HepG2 (cell line): ENCODE measurements around the gene PRKAR1B. TPM values are rescaled to one million over a fixed set of nuclear protein-coding genes. Genes with fewer than 3 reads are reported as not detected.

Experiments used
- ATAC-seq: fragments of 200-7000 bp; cut with Tn5 transposase; 3 replicates; pipeline ENCODE4 v1.9.1; 2020; ENCODE audit warnings: mild to moderate bottlenecking, moderate library complexity
- BruUV-seq: library from RNA; stranded (reverse); fragments of 400-500 nt; replicated peaks from 2 replicates; lab custom pipeline; 2021; lab: Mats Ljungman, UMichigan
- CTCF ChIA-PET: fragments of 300-600 bp; formaldehyde crosslinking; extraction: SDS; loops from one replicate; lab custom pipeline; 2021; ENCODE audit warnings: low total read pairs, inconsistent platforms, low intra/inter-chr PET ratio; lab: Yijun Ruan, JAX
- POLR2A ChIA-PET: fragments of 350-600 bp; sonication (Branson Sonifier 250); formaldehyde crosslinking; loops from one replicate; lab custom pipeline; 2020; ENCODE audit warnings: antibody characterized with exemption, inconsistent platforms; lab: Yijun Ruan, JAX
- DNase-seq: peaks from one replicate; pipeline ENCODE4 v3.0.0-alpha.2; 2015; ENCODE audit warnings: low spot score
- FAIRE-seq: peaks from 3 replicates; lab custom pipeline; 2011; peaks lifted over from hg19 to GRCh38; lab: Jason Lieb, UNC
- H2AFZ ChIP-seq: one replicate; pipeline ENCODE4 v1.6.1; 2011; ENCODE audit warnings: low read length, inconsistent platforms
- H3K27ac ChIP-seq: fragments of 300-600 bp; 3 replicates; pipeline ENCODE4 v1.8.0; 2011; ENCODE audit warnings: mixed run types, mild to moderate bottlenecking, mixed read lengths, low read length, inconsistent platforms; ENCODE audit not compliant: insufficient read depth; ENCODE audit errors: extremely low read length
- H3K27me3 ChIP-seq, 2 experiments: fragments of 200-600 bp in 1 of 2; 2 replicates in 1 of 2; 3 replicates in 1 of 2; pipeline versions ENCODE4 v1.6.0 to v1.8.0; 2011; ENCODE audit warnings: low read length in 2 of 2, mild to moderate bottlenecking in 2 of 2, moderate library complexity in 2 of 2, inconsistent platforms in 1 of 2; ENCODE audit not compliant: insufficient read depth in 2 of 2, control insufficient read depth in 1 of 2
- H3K36me3 ChIP-seq, 2 experiments: fragments of 200-600 bp in 1 of 2; replicated peaks in 1 of 2; 2 replicates in 1 of 2; 3 replicates in 1 of 2; pipeline versions ENCODE4 v1.5.1 to v1.8.0; 2011; ENCODE audit warnings: low read length in 2 of 2, inconsistent platforms in 1 of 2; ENCODE audit not compliant: insufficient read depth in 2 of 2, control insufficient read depth in 1 of 2
- H3K4me1 ChIP-seq: 2 replicates; pipeline ENCODE4 v1.5.1; 2012; ENCODE audit warnings: low read length, inconsistent platforms; ENCODE audit not compliant: insufficient read depth
- H3K4me2 ChIP-seq: 2 replicates; pipeline ENCODE4 v1.6.0; 2011; ENCODE audit warnings: low read depth, low read length, inconsistent platforms
- H3K4me3 ChIP-seq, 3 experiments: fragments of 200-600 bp in 1 of 3; sonication (generic), shearing (Covaris generic) in 1 of 3; replicated peaks in 1 of 3; 2 replicates each; pipeline ENCODE4 v1.5.1; 2011 to 2016; ENCODE audit warnings: low read length in 3 of 3, inconsistent platforms in 2 of 3, low read depth in 2 of 3, mild to moderate bottlenecking in 2 of 3, control low read depth in 1 of 3, mixed read lengths in 1 of 3; ENCODE audit not compliant: insufficient read depth in 1 of 3
- H3K79me2 ChIP-seq: one replicate; pipeline ENCODE4 v1.6.1; 2011; ENCODE audit warnings: low read length, inconsistent platforms; ENCODE audit not compliant: insufficient read depth
- H3K9ac ChIP-seq: 2 replicates; pipeline ENCODE4 v1.6.0; 2011; ENCODE audit warnings: mild to moderate bottlenecking, low read depth, low read length, inconsistent platforms; ENCODE audit not compliant: insufficient read depth
- H3K9me3 ChIP-seq: 2 replicates; pipeline ENCODE4 v1.5.1; 2012; ENCODE audit warnings: mild to moderate bottlenecking, low read length
- H4K20me1 ChIP-seq: 2 replicates; pipeline ENCODE4 v1.6.0; 2011; ENCODE audit warnings: inconsistent platforms, mild to moderate bottlenecking, low read length, moderate library complexity; ENCODE audit not compliant: insufficient read depth
- NONO ChIP-seq, 2 experiments: fragments of 450-650 bp in 1 of 2; sonication (generic) in 1 of 2; formaldehyde crosslinking in 1 of 2; IDR thresholded peaks in 1 of 2; conservative IDR thresholded peaks in 1 of 2; 2 replicates each; pipeline versions ENCODE4 v1.6.1 to v1.8.0; 2017 to 2022; ENCODE audit warnings: mild to moderate bottlenecking in 1 of 2, missing genetic modification reagents in 1 of 2, moderate library complexity in 1 of 2
- NR2F6 ChIP-seq, 2 experiments: IDR thresholded peaks; 2 replicates each; pipeline ENCODE4 v1.6.1; 2016; ENCODE audit warnings: antibody characterized with exemption in 1 of 2, mild to moderate bottlenecking in 1 of 2
- RARG ChIP-seq: sonication (generic); formaldehyde crosslinking; IDR thresholded peaks from 2 replicates; pipeline ENCODE4 v1.4.0; 2020; ENCODE audit warnings: low read depth, mild to moderate bottlenecking, missing genetic modification reagents
- SUZ12 ChIP-seq: fragments of 150-350 bp; IDR thresholded peaks from 2 replicates; pipeline ENCODE4 v1.6.1; 2014; ENCODE audit warnings: low read depth, low read length
- XBP1 ChIP-seq: sonication (generic); formaldehyde crosslinking; IDR thresholded peaks from 2 replicates; pipeline ENCODE4 v1.5.0; 2020; ENCODE audit warnings: missing genetic modification reagents
- ZNF263 ChIP-seq: sonication (generic); formaldehyde crosslinking; IDR thresholded peaks from 2 replicates; pipeline ENCODE4 v1.4.0; 2020; ENCODE audit warnings: missing genetic modification reagents
- ZNF382 ChIP-seq: sonication (generic); formaldehyde crosslinking; IDR thresholded peaks from 2 replicates; pipeline ENCODE4 v1.5.0; 2020; ENCODE audit warnings: missing genetic modification reagents, mild to moderate bottlenecking, borderline replicate concordance
- ZNF530 ChIP-seq: sonication (generic); formaldehyde crosslinking; IDR thresholded peaks from 2 replicates; pipeline ENCODE4 v1.5.0; 2020; ENCODE audit warnings: low read depth, mild to moderate bottlenecking, missing genetic modification reagents
- ZNF75D ChIP-seq: sonication (generic); formaldehyde crosslinking; IDR thresholded peaks from 2 replicates; pipeline ENCODE4 v1.8.1; 2023; ENCODE audit warnings: missing genetic modification reagents, mild to moderate bottlenecking, borderline replicate concordance
- ZNF768 ChIP-seq: sonication (generic); formaldehyde crosslinking; IDR thresholded peaks from 2 replicates; pipeline ENCODE4 v1.4.0; 2020; ENCODE audit warnings: missing genetic modification reagents
- WGBS: methylation state at CpG from one replicate; pipeline ENCODE4 v1.1.6; 2017; ENCODE audit warnings: low lambda C conversion rate; 5-methylcytosine and 5-hydroxymethylcytosine counted together
- in situ Hi-C: cut with HindIII; loops from 2 replicates; pipeline ENCODE4 v1.10.0; 2017; ENCODE audit warnings: low pct_unique_long_range_greater_than_20kb; ENCODE audit not compliant: extremely low pct_ligation_motif_present
- intact Hi-C: fragments of 100-400 bp; cut with micrococcal nuclease; formaldehyde crosslinking; loops from one replicate; pipeline ENCODE4 v1.10.0; 2022; ENCODE audit not compliant: unreplicated experiment
- polyA plus RNA-seq, 8 experiments: library from polyadenylated mRNA; depleted of rRNA in 3 of 8; stranded (reverse) in 7 of 8; unstranded in 1 of 8; fragments of >200 nt; fragmentation: Illumina TruSeq in 4 of 8; extraction: Trizol in 4 of 8; gene quantifications; 2 replicates each; pipeline versions ENCODE4 v1.2.1 to v1.2.3, GENCODE V29; 2011 to 2016; ENCODE audit warnings: low read depth in 4 of 8, missing spikeins in 1 of 8, mixed read lengths in 1 of 8; ENCODE audit not compliant: insufficient read depth in 1 of 8
- total RNA-seq, 5 experiments: library from RNA; depleted of rRNA; stranded (reverse); fragments of >200 nt; fragmentation: Illumina TruSeq; extraction: Trizol; gene quantifications; 2 replicates each; pipeline ENCODE4 v1.2.3, GENCODE V29; 2016; ENCODE audit warnings: low read depth in 1 of 5
- TF ChIP-seq, protein P1 (sequence below): sonication (generic); formaldehyde crosslinking; IDR thresholded peaks from 2 replicates; pipeline ENCODE4 v1.5.0; 2020; ENCODE audit warnings: mild to moderate bottlenecking, missing genetic modification reagents

Gene PRKAR1B
- total and polyA plus RNA-seq, 2 of the 13 experiments (the other 11 are each of a cell fraction or from before 2014, with no cell fraction given) = 7.9 to 28.2 TPM

DNA sequence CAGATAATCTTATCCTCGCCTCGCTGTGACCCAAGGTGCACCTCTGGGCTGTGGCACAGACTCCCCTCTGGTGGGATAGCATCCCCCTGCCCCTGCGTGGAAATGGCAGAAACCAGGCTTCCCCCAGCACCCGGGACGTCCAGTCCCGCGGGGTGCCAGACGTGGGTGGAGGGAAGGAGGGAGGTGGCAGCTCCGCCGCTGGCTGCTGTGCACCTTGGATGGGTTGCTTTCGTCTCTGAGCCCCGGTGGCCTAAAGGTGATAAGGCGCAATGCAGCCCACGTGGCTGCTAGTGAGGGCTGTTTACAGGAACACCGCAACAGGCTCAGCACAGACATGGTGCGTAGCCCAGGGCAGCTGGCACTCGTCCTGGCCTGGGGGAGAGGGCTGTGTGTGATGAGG, 193.8 kb downstream of the PRKAR1B start:
- Histone ChIP-seq H3K9ac (no peak overlapping the region), H3K36me3 (no peaks in the 10 kb centered on the region), H2AFZ (no peak overlapping the region), H3K9me3 (no peaks in the 10 kb centered on the region), H3K4me3 (no peak overlapping the region; a peak in 1 of 6 replicates), H3K4me1 (peaks cover 17% of the 10 kb centered on the region), H4K20me1 (no peaks in the 10 kb centered on the region), H3K79me2 (no peaks in the 10 kb centered on the region), H3K4me2 (no peak overlapping the region), H3K27ac (no peak overlapping the region), H3K27me3 (peaks cover 3 to 30% of the 10 kb centered on the region in 2 experiments)
- POLR2A ChIA-PET = no interaction called here
- ATAC-seq (no peak), FAIRE-seq (no peak), DNase-seq (no peak)
- TF ChIP-seq ZNF75D (no peak), ZNF768 (peak; percentile 98), RARG (CRISPR knock-in tag) (no peak), SUZ12 (no peak), ZNF382 (CRISPR knock-in tag) (no peak), NONO (IDR thresholded peaks at IDR 0.05) (no peak), NONO (CRISPR knock-in tag; conservative IDR thresholded peaks at IDR 0.05) (no peak), ZNF530 (CRISPR knock-in tag) (no peak)
- in situ Hi-C loops = no loop called here
- intact Hi-C loops = loop anchor here (10.0 kb wide), 1 partner anchor 82 kb away; no protein-coding TSS in a partner anchor
- CTCF ChIA-PET = no interaction called here
- BruUV-seq = no TSS peak
- WGBS = 44% methylated on average over 7 of the region's 17 CpGs

DNA sequence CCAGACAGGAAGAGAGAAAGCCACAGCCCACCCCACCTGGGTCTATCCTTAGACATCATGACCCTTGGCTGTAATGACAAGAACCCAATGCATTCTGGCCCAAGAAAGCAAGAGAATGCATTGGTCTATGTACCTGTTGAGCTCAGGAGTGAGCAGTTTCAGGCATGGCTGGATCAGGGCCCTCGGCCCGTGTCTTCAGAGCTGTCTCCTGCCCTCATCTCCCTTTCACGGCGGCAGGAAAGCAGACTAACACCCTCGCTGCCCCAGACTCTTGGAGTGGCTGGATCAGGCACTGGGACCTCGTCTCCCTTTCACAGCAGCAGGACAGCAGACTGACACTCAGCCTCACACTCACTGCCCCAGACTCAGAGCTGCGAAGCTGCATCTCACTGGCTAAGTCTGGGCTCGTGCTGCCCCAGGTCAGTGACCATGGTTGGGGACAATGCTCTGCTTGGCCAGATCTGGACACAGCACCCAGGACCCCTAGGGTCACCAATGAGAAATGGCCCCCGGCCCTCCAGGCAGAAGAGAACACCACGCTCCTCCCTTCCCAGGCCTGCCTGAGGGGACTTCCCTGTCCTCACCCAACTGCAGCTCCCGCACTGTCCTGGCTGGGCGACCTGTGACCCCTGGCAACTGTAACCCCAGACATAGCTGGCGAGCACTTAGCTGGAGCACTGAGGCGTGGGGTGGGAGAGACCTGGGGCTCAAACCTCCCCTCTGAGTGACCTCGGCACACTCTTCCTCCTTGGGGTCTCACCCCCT, 194.5 kb downstream of the PRKAR1B start:
- H3K9me3 ChIP-seq = no peaks in the 10 kb centered on the region
- H3K4me3 ChIP-seq = no peak overlapping the region; a peak in 1 of 6 replicates
- H3K27me3 ChIP-seq = peaks cover 3 to 30% of the 10 kb centered on the region in 2 experiments
- FAIRE-seq = no peak
- intact Hi-C loops (loop anchor here (10.0 kb wide), 1 partner anchor 82 kb away; no protein-coding TSS in a partner anchor), in situ Hi-C loops (no loop called here)
- H3K4me2 ChIP-seq = no peak overlapping the region
- H3K36me3 ChIP-seq = no peaks in the 10 kb centered on the region
- ATAC-seq = peak; percentile 56
- ChIA-PET CTCF (no interaction called here), POLR2A (no interaction called here)
- peaks cover 10% of the 10 kb centered on the region for H3K4me1 ChIP-seq
- no peak overlapping the region for H2AFZ ChIP-seq
- WGBS = 23% methylated on average over 5 of the region's 15 CpGs
- H4K20me1 ChIP-seq = no peaks in the 10 kb centered on the region
- no peak overlapping the region for H3K9ac ChIP-seq
- no peak overlapping the region for H3K27ac ChIP-seq
- DNase-seq = no peak
- H3K79me2 ChIP-seq = no peaks in the 10 kb centered on the region
- BruUV-seq = no TSS peak
- TF ChIP-seq NR2F6 (IDR thresholded peaks at IDR 0.05) = no peak
- peak; percentile 26; the same call in 1 of the 2 replicates for TF ChIP-seq NR2F6 (CRISPR knock-in tag; IDR thresholded peaks at IDR 0.05)
- TF ChIP-seq ZNF263 = peak; percentile 79
- no peak for TF ChIP-seq XBP1 (CRISPR knock-in tag)
- TF ChIP-seq, protein P1, sequence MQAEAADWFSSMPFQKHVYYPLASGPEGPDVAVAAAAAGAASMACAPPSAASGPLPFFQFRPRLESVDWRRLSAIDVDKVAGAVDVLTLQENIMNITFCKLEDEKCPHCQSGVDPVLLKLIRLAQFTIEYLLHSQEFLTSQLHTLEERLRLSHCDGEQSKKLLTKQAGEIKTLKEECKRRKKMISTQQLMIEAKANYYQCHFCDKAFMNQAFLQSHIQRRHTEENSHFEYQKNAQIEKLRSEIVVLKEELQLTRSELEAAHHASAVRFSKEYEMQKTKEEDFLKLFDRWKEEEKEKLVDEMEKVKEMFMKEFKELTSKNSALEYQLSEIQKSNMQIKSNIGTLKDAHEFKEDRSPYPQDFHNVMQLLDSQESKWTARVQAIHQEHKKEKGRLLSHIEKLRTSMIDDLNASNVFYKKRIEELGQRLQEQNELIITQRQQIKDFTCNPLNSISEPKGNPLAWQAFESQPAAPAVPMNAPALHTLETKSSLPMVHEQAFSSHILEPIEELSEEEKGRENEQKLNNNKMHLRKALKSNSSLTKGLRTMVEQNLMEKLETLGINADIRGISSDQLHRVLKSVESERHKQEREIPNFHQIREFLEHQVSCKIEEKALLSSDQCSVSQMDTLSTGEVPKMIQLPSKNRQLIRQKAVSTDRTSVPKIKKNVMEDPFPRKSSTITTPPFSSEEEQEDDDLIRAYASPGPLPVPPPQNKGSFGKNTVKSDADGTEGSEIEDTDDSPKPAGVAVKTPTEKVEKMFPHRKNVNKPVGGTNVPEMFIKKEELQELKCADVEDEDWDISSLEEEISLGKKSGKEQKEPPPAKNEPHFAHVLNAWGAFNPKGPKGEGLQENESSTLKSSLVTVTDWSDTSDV (CRISPR knock-in tag) = no peak
